PC-3 (cell line): ENCODE data around the gene MMP1. TPM values are rescaled to one million over a fixed set of nuclear protein-coding genes. Genes with fewer than 3 reads are reported as not detected.

Experiments
- ATAC-seq: fragments of 200-7000 bp; cut with Tn5 transposase; 2 replicates; pipeline ENCODE4 v1.9.1; 2020; ENCODE audit warnings: mild to moderate bottlenecking, moderate library complexity
- BruUV-seq: library from RNA; stranded (reverse); fragments of 400-500 nt; replicated peaks from 2 replicates; lab custom pipeline; 2021; lab: Mats Ljungman, UMichigan
- CTCF ChIA-PET: fragments of 300-600 bp; sonication (Branson Sonifier 250); formaldehyde crosslinking; loops from one replicate; lab custom pipeline; 2022; ENCODE audit warnings: antibody characterized with exemption; lab: Charles Lee
- POLR2A ChIA-PET: fragments of 300-600 bp; sonication (Branson Sonifier 250); formaldehyde crosslinking; loops from one replicate; lab custom pipeline; 2022; ENCODE audit warnings: antibody characterized with exemption; ENCODE audit not compliant: unreplicated experiment; lab: Charles Lee
- DNase-seq: peaks from one replicate; pipeline ENCODE4 v3.0.0-alpha.2; 2015
- H2AFZ ChIP-seq: fragments of 300-600 bp; sonication (generic); 2 replicates; pipeline ENCODE4 v1.6.0; 2016; ENCODE audit warnings: antibody characterized with exemption, low read length
- H3F3A ChIP-seq: fragments of 300-600 bp; sonication (generic); one replicate; pipeline ENCODE4 v1.6.0; 2017; ENCODE audit warnings: antibody characterized with exemption, low read length, control low read depth, mild to moderate bottlenecking; ENCODE audit not compliant: unreplicated experiment
- H3K27ac ChIP-seq: fragments of 300-600 bp; sonication (generic); 2 replicates; pipeline ENCODE4 v1.5.1; 2016; ENCODE audit warnings: mild to moderate bottlenecking, low read length
- H3K27me3 ChIP-seq: fragments of 300-600 bp; sonication (generic); 2 replicates; pipeline ENCODE4 v1.6.1; 2016; ENCODE audit warnings: low read length, mixed read lengths
- H3K36me3 ChIP-seq: fragments of 300-600 bp; sonication (generic); 2 replicates; pipeline ENCODE4 v1.6.1; 2016; ENCODE audit warnings: low read depth, mixed run types, low read length, mixed read lengths
- H3K4me1 ChIP-seq: fragments of 300-600 bp; sonication (generic); 2 replicates; pipeline ENCODE4 v1.5.1; 2016; ENCODE audit warnings: low read length; ENCODE audit not compliant: insufficient read depth
- H3K4me2 ChIP-seq: fragments of 300-600 bp; sonication (generic); 2 replicates; pipeline ENCODE4 v1.6.0; 2016; ENCODE audit warnings: low read length
- H3K4me3 ChIP-seq: fragments of 300-600 bp; sonication (generic); 2 replicates; pipeline ENCODE4 v1.5.1; 2016; ENCODE audit warnings: mild to moderate bottlenecking, low read length, mixed read lengths
- H3K79me2 ChIP-seq: fragments of 300-600 bp; sonication (generic); 2 replicates; pipeline ENCODE4 v1.6.1; 2017; ENCODE audit warnings: low read length, mixed read lengths
- H3K9ac ChIP-seq: fragments of 300-600 bp; sonication (generic); 2 replicates; pipeline ENCODE4 v1.6.0; 2016; ENCODE audit warnings: mild to moderate bottlenecking, low read length
- H3K9me2 ChIP-seq: fragments of 300-600 bp; sonication (generic); replicated peaks from 2 replicates; pipeline ENCODE4 v1.6.1; 2016; ENCODE audit warnings: mixed run types, low read length, mixed read lengths
- H3K9me3 ChIP-seq: fragments of 300-600 bp; sonication (generic); 2 replicates; pipeline ENCODE4 v1.6.1; 2016; ENCODE audit warnings: low read length, mixed read lengths
- H4K20me1 ChIP-seq: fragments of 300-600 bp; sonication (generic); 2 replicates; pipeline ENCODE4 v1.6.1; 2016; ENCODE audit warnings: low read length, mixed read lengths
- CTCF ChIP-seq: fragments of 300-600 bp; sonication (generic); conservative IDR thresholded peaks from 2 replicates; pipeline ENCODE4 v1.5.1; 2017; ENCODE audit warnings: antibody characterized with exemption, low read depth, mild to moderate bottlenecking, low read length
- EZH2 ChIP-seq: fragments of 300-600 bp; sonication (generic); IDR thresholded peaks from one replicate; pipeline ENCODE4 v1.6.1; 2017; ENCODE audit warnings: antibody characterized with exemption, mild to moderate bottlenecking, low read length; ENCODE audit not compliant: unreplicated experiment
- EZH2phosphoT487 ChIP-seq: fragments of 300-600 bp; sonication (generic); IDR thresholded peaks from 2 replicates; pipeline ENCODE4 v1.6.1; 2018; ENCODE audit warnings: mild to moderate bottlenecking, antibody characterized with exemption, low read length, borderline replicate concordance
- intact Hi-C: fragments of 100-400 bp; cut with micrococcal nuclease; formaldehyde crosslinking; loops from 2 replicates; pipeline ENCODE4 v1.9.0; 2023
- total RNA-seq: library from RNA; depleted of rRNA; stranded (reverse); fragments of >200 nt; gene quantifications from 2 replicates; pipeline ENCODE4 v1.2.3, GENCODE V29; 2014

MMP1 gene
- total RNA-seq, 1 experiment from 2014 or later: 7.3 TPM

DNA sequence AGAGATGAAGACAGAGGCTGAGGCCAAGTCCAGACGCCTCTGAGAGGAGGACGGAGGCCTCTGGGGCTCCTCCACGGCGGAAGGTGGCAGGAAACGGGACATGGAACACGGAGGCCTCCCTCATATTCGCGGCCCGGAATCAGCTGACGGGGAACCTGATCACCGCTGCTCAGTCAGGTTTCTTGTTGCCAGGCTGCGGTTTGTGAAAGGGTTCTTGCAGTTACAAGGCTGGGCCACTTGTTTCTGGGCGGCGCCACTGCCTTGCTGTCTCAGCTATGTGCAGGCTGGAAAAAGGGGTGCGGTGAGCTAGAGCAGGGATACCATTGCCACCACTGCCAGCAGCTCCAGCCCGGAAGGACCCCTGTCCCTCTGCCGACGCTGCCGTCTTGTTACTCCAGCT lies 10.0 kb upstream of the MMP1 start:
- no peaks in the 10 kb centered on the region for H3F3A ChIP-seq
- no peak overlapping the region for H3K4me3 ChIP-seq
- POLR2A ChIA-PET: no interaction called here
- ATAC-seq (peak; percentile 49; the same call in 1 of the 2 replicates), DNase-seq (peak; percentile 32)
- H3K9ac ChIP-seq: no peak overlapping the region
- H3K9me3 ChIP-seq: no peaks in the 10 kb centered on the region
- no peaks in the 10 kb centered on the region for H3K27me3 ChIP-seq
- no peaks in the 10 kb centered on the region for H3K79me2 ChIP-seq
- H3K4me2 ChIP-seq: no peak overlapping the region
- H3K9me2 ChIP-seq: no peaks in the 10 kb centered on the region
- H3K4me1 ChIP-seq: 0 out of 2 replicates have a peak, but pooled peaks cover 5% of the 10 kb centered on the region
- H2AFZ ChIP-seq: no peak overlapping the region
- no peaks in the 10 kb centered on the region for H4K20me1 ChIP-seq
- H3K36me3 ChIP-seq: no peaks in the 10 kb centered on the region
- no TSS peak for BruUV-seq
- intact Hi-C loops: no loop called here
- no peak for TF ChIP-seq EZH2
- TF ChIP-seq CTCF: peak; percentile 57
- no peak for TF ChIP-seq EZH2phosphoT487
- H3K27ac ChIP-seq: no peak overlapping the region
- CTCF ChIA-PET: no interaction called here

DNA sequence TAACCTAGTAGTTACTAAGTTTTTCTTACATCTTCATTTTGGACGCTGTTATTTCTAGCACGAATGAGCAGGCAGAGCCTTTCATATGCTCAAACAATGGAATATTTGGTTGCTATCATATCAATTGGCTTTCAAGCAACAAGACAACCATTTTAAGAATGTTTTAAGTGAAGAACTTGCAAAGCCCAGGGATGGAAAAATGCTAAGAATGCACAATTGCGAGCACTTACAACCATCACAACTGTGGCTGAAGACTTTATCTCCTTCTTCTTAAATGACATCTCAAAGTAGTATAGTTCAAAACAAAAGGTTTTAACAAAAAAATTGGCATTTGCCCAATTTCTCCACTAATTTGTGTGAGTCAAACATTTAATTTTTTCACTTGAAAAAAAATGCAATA lies 8.3 kb upstream of the MMP1 start:
- H3K4me1 ChIP-seq: peaks cover 9% of the 10 kb centered on the region
- no peak for ATAC-seq
- no peaks in the 10 kb centered on the region for H3K9me3 ChIP-seq
- no peak overlapping the region for H3K9ac ChIP-seq
- ChIA-PET CTCF (no interaction called here), POLR2A (no interaction called here)
- no peak overlapping the region for H3K27ac ChIP-seq
- H3K79me2 ChIP-seq: no peaks in the 10 kb centered on the region
- H3K27me3 ChIP-seq: no peaks in the 10 kb centered on the region
- H4K20me1 ChIP-seq: no peaks in the 10 kb centered on the region
- intact Hi-C loops: no loop called here
- H3K36me3 ChIP-seq: no peaks in the 10 kb centered on the region
- H3K4me3 ChIP-seq: no peak overlapping the region
- H3K4me2 ChIP-seq: no peak overlapping the region
- no peaks in the 10 kb centered on the region for H3F3A ChIP-seq
- no TSS peak for BruUV-seq
- H3K9me2 ChIP-seq: no peaks in the 10 kb centered on the region
- DNase-seq: no peak
- no peak for TF ChIP-seq EZH2phosphoT487
- no peak for TF ChIP-seq CTCF
- TF ChIP-seq EZH2: no peak
- no peak overlapping the region for H2AFZ ChIP-seq

- ChIA-PET POLR2A (interaction anchor here (0.6 to 0.7 kb wide), 2 partner anchors 299 to 327 kb away, joined by 3 read pairs; no protein-coding TSS in a partner anchor), CTCF (interaction anchor here (0.6 to 0.9 kb wide), 3 partner anchors 18 to 112 kb away, joined by 4 to 5 read pairs (median 4); no protein-coding TSS in a partner anchor)
- Histone ChIP-seq H3K79me2 (no peaks in the 10 kb centered on the region), H3F3A (peaks cover 4% of the 10 kb centered on the region), H4K20me1 (no peaks in the 10 kb centered on the region), H3K9me3 (no peaks in the 10 kb centered on the region), H3K27ac (peak overlapping the region; percentile 8), H3K4me2 (0 out of 2 replicates have a peak overlapping the region, but pooled peaks have one; percentile 0), H3K9me2 (no peaks in the 10 kb centered on the region), H2AFZ (no peak overlapping the region), H3K27me3 (no peaks in the 10 kb centered on the region), H3K4me1 (peaks cover 22% of the 10 kb centered on the region), H3K36me3 (no peaks in the 10 kb centered on the region), H3K4me3 (no peak overlapping the region), H3K9ac (no peak overlapping the region)
- DNase-seq (peak; percentile 91), ATAC-seq (peak; percentile 72)
- TF ChIP-seq EZH2phosphoT487: no peak
- no peak for TF ChIP-seq CTCF
- no peak for TF ChIP-seq EZH2
- intact Hi-C loops: no loop called here
- BruUV-seq: no TSS peak
Observed at GRCh38 chr11:102802341-102802740, 4.4 kb upstream of the MMP1 start.
